ENCODE measurements around the gene EXOC3L4.
"Not testable (repeated sequence)": the region's sequence is repeated elsewhere in the genome, so short reads cannot be mapped to it uniquely, and the experiment has no call there.

The EXOC3L4 gene

GRCh38 chr14:103134919-103135318, 40.4 kb downstream of the EXOC3L4 start:
- DNase-seq: no peak

- DNase-seq: no peak
Observed at GRCh38 chr14:103135333-103136260, 41.1 kb downstream of the EXOC3L4 start.

- no peak for DNase-seq
Observed at GRCh38 chr14:103136388-103137271, 42.1 kb downstream of the EXOC3L4 start.

GRCh38 chr14:103137689-103138300, 43.3 kb downstream of the EXOC3L4 start:
- no peak for DNase-seq

- no peak for DNase-seq
Observed at GRCh38 chr14:103138301-103139131, 44.0 kb downstream of the EXOC3L4 start.

- DNase-seq: no peak
Observed at GRCh38 chr14:103139132-103140025, 44.9 kb downstream of the EXOC3L4 start.

- no peak for DNase-seq
Observed at GRCh38 chr14:103140316-103141109, 46.0 kb downstream of the EXOC3L4 start.

GRCh38 chr14:103141117-103141796, 46.7 kb downstream of the EXOC3L4 start:
- DNase-seq: no peak

GRCh38 chr14:103142026-103142425, 47.5 kb downstream of the EXOC3L4 start:
- no peak for DNase-seq

GRCh38 chr14:103142721-103143302, 48.3 kb downstream of the EXOC3L4 start:
- no peak for DNase-seq

GRCh38 chr14:103143506-103143905, 49.0 kb downstream of the EXOC3L4 start:
- no peak for DNase-seq

GRCh38 chr14:103144085-103144484, 49.6 kb downstream of the EXOC3L4 start:
- no peak for DNase-seq

- no peak for DNase-seq
Observed at GRCh38 chr14:103146141-103146709, 51.7 kb downstream of the EXOC3L4 start.

- no peak for DNase-seq
Observed at GRCh38 chr14:103149351-103150237, 55.1 kb downstream of the EXOC3L4 start.

GRCh38 chr14:103151270-103151945, 56.9 kb downstream of the EXOC3L4 start:
- no peak for DNase-seq

GRCh38 chr14:103155010-103155409, 60.5 kb downstream of the EXOC3L4 start:
- no peak for DNase-seq

GRCh38 chr14:103155416-103155815, 60.9 kb downstream of the EXOC3L4 start:
- not testable (repeated sequence) for DNase-seq
